RWPE2 (cell line): Measurements from ENCODE around the gene ADAM19.

Experiments
- ATAC-seq: fragments of 200-7000 bp; cut with Tn5 transposase; 3 replicates; pipeline ENCODE4 v1.9.1; 2021; ENCODE audit warnings: low read depth
- DNase-seq: peaks from one replicate; pipeline ENCODE4 v3.0.0-alpha.2; 2020; ENCODE audit warnings: low spot score
- H3K27ac ChIP-seq: fragments of 450-650 bp; 2 replicates; pipeline ENCODE4 v1.5.1; 2017; ENCODE audit warnings: mild to moderate bottlenecking; ENCODE audit not compliant: poor library complexity, severe bottlenecking
- H3K27me3 ChIP-seq: fragments of 250-450 bp; sonication (Bioruptor Pico); 2 replicates; pipeline ENCODE4 v1.5.1; 2021; ENCODE audit warnings: mild to moderate bottlenecking, moderate library complexity; ENCODE audit not compliant: insufficient read depth, poor library complexity, severe bottlenecking
- H3K36me3 ChIP-seq: fragments of 250-450 bp; sonication (Bioruptor Pico); 2 replicates; pipeline ENCODE4 v1.5.1; 2020; ENCODE audit warnings: low read depth, mild to moderate bottlenecking, moderate library complexity
- H3K4me1 ChIP-seq: fragments of 250-450 bp; sonication (Bioruptor Pico); 2 replicates; pipeline ENCODE4 v1.5.1; 2021; ENCODE audit warnings: mild to moderate bottlenecking, moderate library complexity; ENCODE audit not compliant: insufficient read depth, poor library complexity, severe bottlenecking
- H3K4me3 ChIP-seq: fragments of 250-450 bp; sonication (Bioruptor Pico); 2 replicates; pipeline ENCODE4 v1.5.1; 2021; ENCODE audit warnings: mild to moderate bottlenecking, moderate library complexity; ENCODE audit not compliant: severe bottlenecking
- H3K9me3 ChIP-seq: fragments of 250-450 bp; sonication (Bioruptor Pico); 2 replicates; pipeline ENCODE4 v1.5.1; 2021; ENCODE audit warnings: mild to moderate bottlenecking, moderate library complexity; ENCODE audit not compliant: severe bottlenecking
- TF ChIP-seq, protein P1 (sequence below): fragments of 450-650 bp; IDR thresholded peaks from one replicate; pipeline ENCODE4 v1.5.1; 2017; ENCODE audit warnings: mild to moderate bottlenecking, moderate library complexity; ENCODE audit not compliant: poor library complexity, severe bottlenecking

Gene ADAM19, protein sequence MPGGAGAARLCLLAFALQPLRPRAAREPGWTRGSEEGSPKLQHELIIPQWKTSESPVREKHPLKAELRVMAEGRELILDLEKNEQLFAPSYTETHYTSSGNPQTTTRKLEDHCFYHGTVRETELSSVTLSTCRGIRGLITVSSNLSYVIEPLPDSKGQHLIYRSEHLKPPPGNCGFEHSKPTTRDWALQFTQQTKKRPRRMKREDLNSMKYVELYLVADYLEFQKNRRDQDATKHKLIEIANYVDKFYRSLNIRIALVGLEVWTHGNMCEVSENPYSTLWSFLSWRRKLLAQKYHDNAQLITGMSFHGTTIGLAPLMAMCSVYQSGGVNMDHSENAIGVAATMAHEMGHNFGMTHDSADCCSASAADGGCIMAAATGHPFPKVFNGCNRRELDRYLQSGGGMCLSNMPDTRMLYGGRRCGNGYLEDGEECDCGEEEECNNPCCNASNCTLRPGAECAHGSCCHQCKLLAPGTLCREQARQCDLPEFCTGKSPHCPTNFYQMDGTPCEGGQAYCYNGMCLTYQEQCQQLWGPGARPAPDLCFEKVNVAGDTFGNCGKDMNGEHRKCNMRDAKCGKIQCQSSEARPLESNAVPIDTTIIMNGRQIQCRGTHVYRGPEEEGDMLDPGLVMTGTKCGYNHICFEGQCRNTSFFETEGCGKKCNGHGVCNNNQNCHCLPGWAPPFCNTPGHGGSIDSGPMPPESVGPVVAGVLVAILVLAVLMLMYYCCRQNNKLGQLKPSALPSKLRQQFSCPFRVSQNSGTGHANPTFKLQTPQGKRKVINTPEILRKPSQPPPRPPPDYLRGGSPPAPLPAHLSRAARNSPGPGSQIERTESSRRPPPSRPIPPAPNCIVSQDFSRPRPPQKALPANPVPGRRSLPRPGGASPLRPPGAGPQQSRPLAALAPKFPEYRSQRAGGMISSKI

DNA sequence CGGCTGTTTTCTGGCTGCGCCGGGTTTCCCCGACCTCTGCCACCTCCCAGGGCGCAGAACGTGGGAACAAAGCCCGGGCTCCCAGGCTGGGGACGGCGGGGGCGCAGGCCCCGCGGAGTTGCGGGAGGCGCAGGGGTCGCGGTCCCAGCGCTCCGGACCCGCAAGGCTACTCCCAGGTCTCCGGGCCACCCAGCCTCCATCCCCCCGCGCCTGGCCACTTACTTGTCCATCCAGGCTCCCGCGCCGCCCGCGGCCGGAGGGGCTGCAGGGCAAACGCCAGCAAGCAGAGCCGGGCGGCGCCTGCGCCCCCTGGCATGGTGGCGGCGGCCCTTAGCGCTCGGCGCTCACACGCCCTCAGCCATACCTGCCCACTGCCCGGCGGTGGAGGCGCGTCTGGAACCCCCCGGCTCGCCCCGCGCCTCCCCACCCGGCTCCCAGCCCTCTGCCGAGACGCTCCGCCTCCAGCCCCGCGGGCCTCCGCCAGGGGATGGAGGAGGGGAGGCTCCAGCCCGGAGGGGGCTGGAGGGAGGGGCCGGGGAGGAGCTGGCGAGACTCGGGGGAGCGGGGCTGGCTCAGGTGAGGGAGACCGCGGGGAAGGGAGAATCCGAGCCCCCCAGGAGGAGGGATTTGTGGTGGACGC lies at the start of gene ADAM19:
TSS of gene ADAM19 (minus strand) at position 395 of the 640 bp plus-strand sequence. CDS start at position 316, 79 bp downstream.
- Histone ChIP-seq H3K27me3 (no peaks in the 10 kb centered on the region), H3K9me3 (no peaks in the 10 kb centered on the region), H3K36me3 (no peaks in the 10 kb centered on the region), H3K4me3 (peak within 1 kb of the TSS; percentile 83), H3K27ac (peak within 1 kb of the TSS; percentile 23), H3K4me1 (peaks cover 4% of the 10 kb centered on the region)
- ATAC-seq (peak; percentile 77), DNase-seq (peak; percentile 75)
- TF ChIP-seq, protein P1, sequence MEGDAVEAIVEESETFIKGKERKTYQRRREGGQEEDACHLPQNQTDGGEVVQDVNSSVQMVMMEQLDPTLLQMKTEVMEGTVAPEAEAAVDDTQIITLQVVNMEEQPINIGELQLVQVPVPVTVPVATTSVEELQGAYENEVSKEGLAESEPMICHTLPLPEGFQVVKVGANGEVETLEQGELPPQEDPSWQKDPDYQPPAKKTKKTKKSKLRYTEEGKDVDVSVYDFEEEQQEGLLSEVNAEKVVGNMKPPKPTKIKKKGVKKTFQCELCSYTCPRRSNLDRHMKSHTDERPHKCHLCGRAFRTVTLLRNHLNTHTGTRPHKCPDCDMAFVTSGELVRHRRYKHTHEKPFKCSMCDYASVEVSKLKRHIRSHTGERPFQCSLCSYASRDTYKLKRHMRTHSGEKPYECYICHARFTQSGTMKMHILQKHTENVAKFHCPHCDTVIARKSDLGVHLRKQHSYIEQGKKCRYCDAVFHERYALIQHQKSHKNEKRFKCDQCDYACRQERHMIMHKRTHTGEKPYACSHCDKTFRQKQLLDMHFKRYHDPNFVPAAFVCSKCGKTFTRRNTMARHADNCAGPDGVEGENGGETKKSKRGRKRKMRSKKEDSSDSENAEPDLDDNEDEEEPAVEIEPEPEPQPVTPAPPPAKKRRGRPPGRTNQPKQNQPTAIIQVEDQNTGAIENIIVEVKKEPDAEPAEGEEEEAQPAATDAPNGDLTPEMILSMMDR, result no peak

DNA sequence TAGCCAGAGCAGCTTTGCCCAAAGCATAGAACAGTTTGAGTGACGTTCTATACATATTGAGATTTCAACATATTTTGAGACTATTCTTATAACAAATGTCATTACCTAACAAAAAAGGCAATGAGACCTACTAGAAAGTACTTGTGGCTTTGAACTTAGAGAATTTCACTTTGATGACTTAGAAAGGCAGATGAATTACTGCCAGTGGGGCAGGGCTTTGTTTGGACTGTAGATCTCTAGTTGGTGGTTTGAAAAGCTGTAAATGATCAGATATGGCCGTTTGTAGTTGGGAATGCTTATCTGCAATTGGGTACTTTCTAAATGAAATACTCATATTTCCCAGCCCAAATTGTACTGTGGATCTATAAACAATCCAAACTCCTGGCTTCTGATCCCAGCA lies 48.6 kb upstream of the ADAM19 start:
- Histone ChIP-seq H3K27ac (no peak overlapping the region), H3K4me3 (no peak overlapping the region), H3K4me1 (no peaks in the 10 kb centered on the region), H3K27me3 (no peaks in the 10 kb centered on the region), H3K9me3 (no peaks in the 10 kb centered on the region), H3K36me3 (no peaks in the 10 kb centered on the region)
- ATAC-seq, result no peak
- TF ChIP-seq, protein P1, result no peak
- DNase-seq, result no peak

DNA sequence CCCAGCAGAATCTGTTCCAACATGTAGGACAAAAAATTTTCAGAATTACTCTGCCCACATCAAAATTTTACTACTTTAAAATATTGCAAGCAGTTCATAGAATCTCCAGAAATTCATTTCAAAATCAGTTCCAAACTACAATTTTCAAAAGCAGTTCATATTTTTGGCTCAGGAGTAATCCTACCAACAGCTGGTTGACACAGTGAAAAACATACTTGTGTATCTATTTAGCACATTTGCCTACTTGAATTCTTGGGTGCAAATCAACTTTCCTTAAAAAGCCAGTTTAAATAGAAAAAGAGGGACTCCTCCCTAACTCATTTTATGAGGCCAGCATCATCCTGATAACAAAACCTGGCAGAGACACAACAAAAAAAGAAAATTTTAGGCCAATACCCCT lies 45.2 kb upstream of the ADAM19 start:
- Histone ChIP-seq H3K4me3 (no peak overlapping the region), H3K9me3 (no peaks in the 10 kb centered on the region), H3K27me3 (no peaks in the 10 kb centered on the region), H3K36me3 (no peaks in the 10 kb centered on the region), H3K27ac (no peak overlapping the region), H3K4me1 (no peaks in the 10 kb centered on the region)
- ATAC-seq (no peak), DNase-seq (no peak)
- TF ChIP-seq, protein P1, result no peak

DNA sequence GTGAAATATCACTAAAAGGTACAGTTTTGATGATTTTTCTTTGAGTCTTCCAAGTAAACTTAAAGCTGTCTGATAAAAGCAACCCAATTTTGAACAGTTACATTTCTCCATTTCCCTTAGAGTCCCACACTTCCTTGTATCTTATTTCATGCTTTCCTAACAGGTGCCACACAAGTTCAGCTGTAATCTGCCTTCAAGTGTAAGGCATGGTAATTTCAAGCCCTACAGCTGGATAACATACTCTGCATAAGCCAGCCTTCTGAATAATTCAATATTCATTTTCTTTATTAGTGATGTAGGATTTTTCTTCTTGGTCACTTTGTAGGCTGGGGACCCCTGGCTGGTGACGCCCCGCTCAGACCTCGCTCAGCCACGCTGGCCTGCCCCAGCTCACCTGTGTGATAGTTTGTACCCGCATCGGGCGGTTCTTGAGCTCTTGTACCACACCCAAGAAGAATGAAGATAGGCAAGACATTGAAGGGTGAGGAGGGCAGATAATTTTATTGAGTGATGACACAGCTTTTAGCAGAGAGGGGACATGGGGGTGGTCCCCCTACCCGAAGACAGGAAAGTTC lies 42.7 kb upstream of the ADAM19 start:
- no peak for ATAC-seq

More for the DNA sequence above, 42.7 kb upstream of the ADAM19 start:
- DNase-seq, result no peak
- Histone ChIP-seq H3K27ac (no peak overlapping the region), H3K27me3 (no peaks in the 10 kb centered on the region), H3K36me3 (no peaks in the 10 kb centered on the region), H3K4me1 (no peaks in the 10 kb centered on the region), H3K4me3 (no peak overlapping the region), H3K9me3 (no peaks in the 10 kb centered on the region)
- TF ChIP-seq, protein P1, result no peak
